ENCODE data around the gene PRND. TPM values are rescaled to one million over a fixed set of nuclear protein-coding genes. Genes with fewer than 3 reads are reported as not detected.

The PRND gene
- total RNA-seq, 1 experiment from 2014 or later = 0.04 TPM

DNA sequence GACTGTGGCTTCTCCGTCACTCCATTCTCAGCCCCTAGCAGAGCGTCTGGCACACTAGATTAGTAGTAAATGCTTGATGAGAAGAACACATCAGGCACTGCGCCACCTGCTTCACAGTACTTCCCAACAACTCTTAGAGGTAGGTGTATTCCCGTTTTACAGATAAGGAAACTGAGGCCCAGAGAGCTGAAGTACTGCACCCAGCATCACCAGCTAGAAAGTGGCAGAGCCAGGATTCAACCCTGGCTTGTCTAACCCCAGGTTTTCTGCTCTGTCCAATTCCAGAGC is 3.5 kb downstream of the PRND start:
- Histone ChIP-seq H3K27ac (ENCODE audit: insufficient read length, low read depth, low read length) (no peak overlapping the region), H2BK120ac (ENCODE audit: low read depth, low read length, poor library complexity, severe bottlenecking) (no peak overlapping the region), H3K9ac (ENCODE audit: extremely low read depth, insufficient read length, low read length) (no peak overlapping the region), H3K18ac (ENCODE audit: insufficient read length, low read depth, low read length) (no peak overlapping the region), H3K14ac (ENCODE audit: insufficient read depth, low read length) (no peak overlapping the region), H3K9me3 (ENCODE audit: control insufficient read depth, low read depth, low read length) (no peaks in the 10 kb centered on the region), H4K8ac (replicated peaks; ENCODE audit: insufficient read length, low read depth, low read length) (no peak overlapping the region), H3K4ac (ENCODE audit: low read depth, low read length) (no peak overlapping the region), H4K5ac (ENCODE audit: insufficient read length, low read depth, low read length) (no peak overlapping the region), H4K20me1 (ENCODE audit: control insufficient read depth, insufficient read depth, insufficient read length) (no peaks in the 10 kb centered on the region), H3K79me2 (ENCODE audit: insufficient read depth, low read length) (no peaks in the 10 kb centered on the region), H3K27me3 (ENCODE audit: insufficient read depth, low read length) (no peaks in the 10 kb centered on the region), H4K91ac (ENCODE audit: insufficient read length, low read depth, low read length) (no peak overlapping the region), H2BK20ac (ENCODE audit: low read depth, low read length, poor library complexity, severe bottlenecking) (no peak overlapping the region), H3K56ac (ENCODE audit: insufficient read length, low read depth, low read length) (no peak overlapping the region), H3T11ph (ENCODE audit: low read length) (no peak overlapping the region), H2AFZ (ENCODE audit: low read length) (no peak overlapping the region), H3K23ac (ENCODE audit: insufficient read length, low read depth, low read length) (no peak overlapping the region), H3K79me1 (ENCODE audit: insufficient read depth, low read depth, low read length, poor library complexity, severe bottlenecking) (no peaks in the 10 kb centered on the region), H2BK12ac (ENCODE audit: insufficient read length, low read depth, low read length) (no peak overlapping the region), H3K4me1 (ENCODE audit: insufficient read depth, low read length) (no peaks in the 10 kb centered on the region), H3K23me2 (ENCODE audit: insufficient read length, low read depth, low read length, poor library complexity, severe bottlenecking) (no peaks in the 10 kb centered on the region), H2AK5ac (ENCODE audit: insufficient read length, low read length) (no peak overlapping the region), H2BK5ac (ENCODE audit: insufficient read length, low read length) (no peak overlapping the region), H3K4me2 (ENCODE audit: insufficient read depth, insufficient read length, low read length) (no peak overlapping the region), H2BK15ac (ENCODE audit: low read depth, low read length) (no peak overlapping the region)
- H3K4me3 Mint-ChIP-seq = no peak overlapping the region
- no peak overlapping the region for H3K27ac Mint-ChIP-seq
- no peaks in the 10 kb centered on the region for H3K9me3 Mint-ChIP-seq
- DNase-seq = no peak
- no CpG with 5 or more reads among the region's 4 CpGs for WGBS (ENCODE audit: extremely low coverage, insufficient read length, low lambda C conversion rate)
- H3K36me3 Mint-ChIP-seq (ENCODE audit: insufficient read depth in 1 of 3, low read depth in 3 of 3) = no peaks in the 10 kb centered on the region
- TF ChIP-seq, protein P1, sequence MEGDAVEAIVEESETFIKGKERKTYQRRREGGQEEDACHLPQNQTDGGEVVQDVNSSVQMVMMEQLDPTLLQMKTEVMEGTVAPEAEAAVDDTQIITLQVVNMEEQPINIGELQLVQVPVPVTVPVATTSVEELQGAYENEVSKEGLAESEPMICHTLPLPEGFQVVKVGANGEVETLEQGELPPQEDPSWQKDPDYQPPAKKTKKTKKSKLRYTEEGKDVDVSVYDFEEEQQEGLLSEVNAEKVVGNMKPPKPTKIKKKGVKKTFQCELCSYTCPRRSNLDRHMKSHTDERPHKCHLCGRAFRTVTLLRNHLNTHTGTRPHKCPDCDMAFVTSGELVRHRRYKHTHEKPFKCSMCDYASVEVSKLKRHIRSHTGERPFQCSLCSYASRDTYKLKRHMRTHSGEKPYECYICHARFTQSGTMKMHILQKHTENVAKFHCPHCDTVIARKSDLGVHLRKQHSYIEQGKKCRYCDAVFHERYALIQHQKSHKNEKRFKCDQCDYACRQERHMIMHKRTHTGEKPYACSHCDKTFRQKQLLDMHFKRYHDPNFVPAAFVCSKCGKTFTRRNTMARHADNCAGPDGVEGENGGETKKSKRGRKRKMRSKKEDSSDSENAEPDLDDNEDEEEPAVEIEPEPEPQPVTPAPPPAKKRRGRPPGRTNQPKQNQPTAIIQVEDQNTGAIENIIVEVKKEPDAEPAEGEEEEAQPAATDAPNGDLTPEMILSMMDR (conservative IDR thresholded peaks at IDR 0.05) = no peak
- peaks cover 8% of the 10 kb centered on the region for H3K27me3 Mint-ChIP-seq (ENCODE audit: low read depth)
- H3K4me1 Mint-ChIP-seq = peaks cover 17 to 22% of the 10 kb centered on the region in 2 experiments
